Measurements from ENCODE around the gene IMMP2L. TPM values are rescaled to one million over a fixed set of nuclear protein-coding genes. Genes with fewer than 3 reads are reported as not detected.
A peak's percentile ranks its signal among the peaks of the same experiment; 100 is the strongest.

Gene IMMP2L
- polyA plus RNA-seq, 1 experiment = 5.8 TPM

- no peak overlapping the region for H3K4me3 ChIP-seq (ENCODE audit: low read depth, low read length)
- POLR2A ChIA-PET = no interaction called here
Observed at GRCh38 chr7:111568419-111568818, 6.1 kb upstream of the IMMP2L start.

GRCh38 chr7:111564078-111564477 lies 1.8 kb upstream of the IMMP2L start:
- 0 out of 2 replicates have a peak, but pooled peaks cover 1% of the 10 kb centered on the region for H3K27me3 ChIP-seq (ENCODE audit: control insufficient read depth, insufficient read depth, low read length)
- CTCF ChIA-PET = no interaction called here
- no peak overlapping the region for H3K4me3 ChIP-seq (ENCODE audit: low read depth, low read length)
- H3K36me3 ChIP-seq (ENCODE audit: control insufficient read depth, insufficient read depth, low read length) = no peaks in the 10 kb centered on the region
- POLR2A ChIA-PET = no interaction called here
- no peak for DNase-seq (ENCODE audit: low read depth)
- TF ChIP-seq CTCF (IDR thresholded peaks at IDR 0.05; ENCODE audit: insufficient read depth, low read depth, low read length) = no peak

More at GRCh38 chr7:111568419-111568818, 6.1 kb upstream of the IMMP2L start:
- Histone ChIP-seq H3K27me3 (ENCODE audit: control insufficient read depth, insufficient read depth, low read length) (0 out of 2 replicates have a peak, but pooled peaks cover 1% of the 10 kb centered on the region), H3K36me3 (ENCODE audit: control insufficient read depth, insufficient read depth, low read length) (no peaks in the 10 kb centered on the region)
- no peak for DNase-seq (ENCODE audit: low read depth)
- CTCF ChIA-PET = no interaction called here
- TF ChIP-seq CTCF (IDR thresholded peaks at IDR 0.05; ENCODE audit: insufficient read depth, low read depth, low read length) = no peak

- CTCF ChIA-PET = interaction anchor here (1.2 kb wide), 1 partner anchor 165 kb away, joined by 5 read pairs; no protein-coding TSS in a partner anchor
- TF ChIP-seq CTCF (IDR thresholded peaks at IDR 0.05; ENCODE audit: insufficient read depth, low read depth, low read length) = no peak
- peak overlapping the region; percentile 75 for H3K4me3 ChIP-seq (ENCODE audit: low read depth, low read length)
- DNase-seq (ENCODE audit: low read depth) = no peak
- no peaks in the 10 kb centered on the region for H3K36me3 ChIP-seq (ENCODE audit: control insufficient read depth, insufficient read depth, low read length)
- POLR2A ChIA-PET = no interaction called here
- H3K27me3 ChIP-seq (ENCODE audit: control insufficient read depth, insufficient read depth, low read length) = no peaks in the 10 kb centered on the region
Observed at GRCh38 chr7:111561654-111561903, 713 bp downstream of the IMMP2L start.

- no peaks in the 10 kb centered on the region for H3K27me3 ChIP-seq (ENCODE audit: control insufficient read depth, insufficient read depth, low read length)
- peak overlapping the region; percentile 75 for H3K4me3 ChIP-seq (ENCODE audit: low read depth, low read length)
- ChIA-PET POLR2A (no interaction called here), CTCF (no interaction called here)
- no peak for DNase-seq (ENCODE audit: low read depth)
- no peak for TF ChIP-seq CTCF (IDR thresholded peaks at IDR 0.05; ENCODE audit: insufficient read depth, low read depth, low read length)
- H3K36me3 ChIP-seq (ENCODE audit: control insufficient read depth, insufficient read depth, low read length) = no peaks in the 10 kb centered on the region
Observed at GRCh38 chr7:111560773-111561653, 1.3 kb downstream of the IMMP2L start.

GRCh38 chr7:111558991-111559390 lies 3.3 kb downstream of the IMMP2L start:
- ChIA-PET POLR2A (no interaction called here), CTCF (no interaction called here)
- no peak overlapping the region for H3K4me3 ChIP-seq (ENCODE audit: low read depth, low read length)
- no peaks in the 10 kb centered on the region for H3K36me3 ChIP-seq (ENCODE audit: control insufficient read depth, insufficient read depth, low read length)
- DNase-seq (ENCODE audit: low read depth) = no peak
- no peak for TF ChIP-seq CTCF (IDR thresholded peaks at IDR 0.05; ENCODE audit: insufficient read depth, low read depth, low read length)
- H3K27me3 ChIP-seq (ENCODE audit: control insufficient read depth, insufficient read depth, low read length) = no peaks in the 10 kb centered on the region
